ENCODE data around the gene LTBP1. TPM values are rescaled to one million over a fixed set of nuclear protein-coding genes. Genes with fewer than 3 reads are reported as not detected.

Gene LTBP1
- total RNA-seq, 2 experiments from 2014 or later, result 61.1 to 82.6 TPM

DNA sequence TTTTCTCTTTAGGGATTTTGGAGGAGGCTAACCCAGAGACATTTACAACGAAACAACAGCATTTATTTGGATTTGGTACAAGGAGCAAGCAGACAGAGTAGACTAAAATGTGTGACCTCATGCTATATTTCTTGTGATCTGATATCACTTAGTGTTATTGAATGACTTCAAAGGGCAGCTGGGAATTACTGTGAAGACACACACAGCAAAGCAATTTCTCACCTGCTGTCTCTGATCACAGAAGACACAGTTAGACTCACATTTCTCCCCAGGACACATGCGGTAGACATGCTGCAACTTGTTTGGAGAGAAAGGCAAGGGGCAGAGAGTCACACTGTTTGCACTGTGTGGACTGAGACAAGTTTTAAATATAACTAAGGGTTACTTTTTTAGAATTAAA, 67.5 kb downstream of the LTBP1 start:
- Histone ChIP-seq H3K36me3 (ENCODE audit: insufficient read depth, low read length) (peaks cover 26% of the 10 kb centered on the region), H2AFZ (ENCODE audit: low read length) (no peak overlapping the region), H3K9me2 (ENCODE audit: insufficient read depth, low read length) (no peaks in the 10 kb centered on the region), H3K4me2 (ENCODE audit: low read length) (no peak overlapping the region), H3K27ac (ENCODE audit: low read depth, low read length, poor library complexity, severe bottlenecking) (no peak overlapping the region), H4K20me1 (ENCODE audit: insufficient read depth, low read length) (no peaks in the 10 kb centered on the region), H3K4me3 (ENCODE audit: low read depth, low read length, poor library complexity, severe bottlenecking) (no peak overlapping the region), H3K4me1 (ENCODE audit: insufficient read depth, low read length, poor library complexity, severe bottlenecking) (no peaks in the 10 kb centered on the region), H3K9me3 (ENCODE audit: low read length) (no peaks in the 10 kb centered on the region), H3K79me2 (ENCODE audit: insufficient read depth, low read depth, low read length) (peaks cover 19% of the 10 kb centered on the region; the same call in 1 of the 2 replicates)
- BruUV-seq (replicated peaks), result no TSS peak
- ChIA-PET POLR2A (no interaction called here), CTCF (ENCODE audit: unreplicated experiment) (no interaction called here)
- TF ChIP-seq, protein P1, sequence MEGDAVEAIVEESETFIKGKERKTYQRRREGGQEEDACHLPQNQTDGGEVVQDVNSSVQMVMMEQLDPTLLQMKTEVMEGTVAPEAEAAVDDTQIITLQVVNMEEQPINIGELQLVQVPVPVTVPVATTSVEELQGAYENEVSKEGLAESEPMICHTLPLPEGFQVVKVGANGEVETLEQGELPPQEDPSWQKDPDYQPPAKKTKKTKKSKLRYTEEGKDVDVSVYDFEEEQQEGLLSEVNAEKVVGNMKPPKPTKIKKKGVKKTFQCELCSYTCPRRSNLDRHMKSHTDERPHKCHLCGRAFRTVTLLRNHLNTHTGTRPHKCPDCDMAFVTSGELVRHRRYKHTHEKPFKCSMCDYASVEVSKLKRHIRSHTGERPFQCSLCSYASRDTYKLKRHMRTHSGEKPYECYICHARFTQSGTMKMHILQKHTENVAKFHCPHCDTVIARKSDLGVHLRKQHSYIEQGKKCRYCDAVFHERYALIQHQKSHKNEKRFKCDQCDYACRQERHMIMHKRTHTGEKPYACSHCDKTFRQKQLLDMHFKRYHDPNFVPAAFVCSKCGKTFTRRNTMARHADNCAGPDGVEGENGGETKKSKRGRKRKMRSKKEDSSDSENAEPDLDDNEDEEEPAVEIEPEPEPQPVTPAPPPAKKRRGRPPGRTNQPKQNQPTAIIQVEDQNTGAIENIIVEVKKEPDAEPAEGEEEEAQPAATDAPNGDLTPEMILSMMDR (conservative IDR thresholded peaks at IDR 0.05; ENCODE audit: low read length), result no peak
- no peak for TF ChIP-seq EZH2phosphoT487 (IDR thresholded peaks at IDR 0.05; ENCODE audit: borderline replicate concordance, low read depth, low read length)
- intact Hi-C loops (cut with micrococcal nuclease; ENCODE audit: unreplicated experiment), result no loop called here
- no peak for DNase-seq (ENCODE audit: low spot score)

DNA sequence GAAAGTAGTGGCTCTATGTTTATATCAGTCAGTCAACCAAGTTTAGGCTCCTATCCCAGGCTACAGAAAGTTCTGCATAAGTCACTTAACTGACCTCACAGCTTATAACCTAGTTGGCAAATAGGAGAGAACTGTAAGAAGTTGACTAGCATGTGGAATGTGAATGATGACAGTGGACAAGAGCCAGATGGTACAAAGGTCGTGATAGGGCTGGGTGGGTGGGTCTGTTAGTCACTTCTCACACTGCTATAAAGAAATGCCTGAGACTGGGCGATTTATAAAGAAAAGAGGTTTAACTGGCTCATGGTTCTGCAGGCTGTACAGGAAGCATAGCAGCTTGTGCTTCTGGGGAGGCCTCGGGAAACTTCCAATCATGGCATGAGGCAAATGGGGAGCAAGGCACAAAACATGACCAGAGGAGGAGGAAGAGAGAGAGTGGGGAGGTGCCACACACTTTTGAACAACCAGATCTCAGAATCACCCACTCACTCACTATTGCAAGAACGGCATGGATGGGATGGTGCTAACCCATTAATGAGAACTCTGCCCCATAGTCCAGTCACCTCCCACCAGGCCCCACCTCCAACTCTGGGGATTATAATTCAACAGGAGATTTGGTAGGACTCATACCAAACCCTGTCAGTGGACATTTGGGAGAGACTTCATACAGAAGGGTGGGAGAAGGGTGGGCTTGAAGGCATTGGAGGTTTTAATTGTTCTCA, 68.8 kb downstream of the LTBP1 start:
- ChIA-PET CTCF (ENCODE audit: unreplicated experiment) (no interaction called here), POLR2A (interaction anchor here (0.6 kb wide), 1 partner anchor 201 kb away, joined by 4 read pairs; no protein-coding TSS in a partner anchor)
- Histone ChIP-seq H3K79me2 (ENCODE audit: insufficient read depth, low read depth, low read length) (peaks cover 17% of the 10 kb centered on the region; the same call in 1 of the 2 replicates), H3K4me2 (ENCODE audit: low read length) (no peak overlapping the region), H3K4me1 (ENCODE audit: insufficient read depth, low read length, poor library complexity, severe bottlenecking) (no peaks in the 10 kb centered on the region), H2AFZ (ENCODE audit: low read length) (no peak overlapping the region), H4K20me1 (ENCODE audit: insufficient read depth, low read length) (no peaks in the 10 kb centered on the region), H3K9me3 (ENCODE audit: low read length) (no peaks in the 10 kb centered on the region), H3K27ac (ENCODE audit: low read depth, low read length, poor library complexity, severe bottlenecking) (no peak overlapping the region), H3K9me2 (ENCODE audit: insufficient read depth, low read length) (no peaks in the 10 kb centered on the region), H3K36me3 (ENCODE audit: insufficient read depth, low read length) (peaks cover 22% of the 10 kb centered on the region), H3K4me3 (ENCODE audit: low read depth, low read length, poor library complexity, severe bottlenecking) (no peak overlapping the region)
- intact Hi-C loops (cut with micrococcal nuclease; ENCODE audit: unreplicated experiment), result no loop called here
- no peak for DNase-seq (ENCODE audit: low spot score)
- no peak for TF ChIP-seq EZH2phosphoT487 (IDR thresholded peaks at IDR 0.05; ENCODE audit: borderline replicate concordance, low read depth, low read length)
- TF ChIP-seq, protein P1 (conservative IDR thresholded peaks at IDR 0.05; ENCODE audit: low read length), result no peak
- BruUV-seq (replicated peaks), result no TSS peak

DNA sequence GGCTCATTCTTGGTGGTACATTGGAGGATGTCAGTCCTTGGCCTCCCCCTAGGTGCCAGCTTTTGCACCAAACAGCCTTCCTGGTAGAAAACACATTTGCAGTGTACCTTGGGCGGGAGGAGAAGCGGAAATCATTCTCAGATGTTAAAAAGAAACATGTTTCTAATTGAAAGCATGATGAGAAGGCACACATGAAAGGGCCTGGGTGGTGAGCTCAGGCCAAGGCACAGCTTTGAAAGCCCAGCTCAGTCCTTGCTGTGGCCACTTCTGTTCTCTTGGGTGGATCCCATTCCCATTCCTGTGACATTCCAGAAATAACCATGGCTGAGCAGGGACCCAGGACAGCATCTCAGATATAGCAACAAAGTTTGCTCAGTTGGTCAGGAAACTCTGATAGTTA, 71.5 kb downstream of the LTBP1 start:
- Histone ChIP-seq H2AFZ (ENCODE audit: low read length) (no peak overlapping the region), H3K27ac (ENCODE audit: low read depth, low read length, poor library complexity, severe bottlenecking) (no peak overlapping the region), H4K20me1 (ENCODE audit: insufficient read depth, low read length) (no peaks in the 10 kb centered on the region), H3K9me3 (ENCODE audit: low read length) (no peaks in the 10 kb centered on the region), H3K36me3 (ENCODE audit: insufficient read depth, low read length) (peaks cover 40% of the 10 kb centered on the region), H3K9me2 (ENCODE audit: insufficient read depth, low read length) (no peaks in the 10 kb centered on the region), H3K4me3 (ENCODE audit: low read depth, low read length, poor library complexity, severe bottlenecking) (no peak overlapping the region), H3K79me2 (ENCODE audit: insufficient read depth, low read depth, low read length) (peaks cover 10% of the 10 kb centered on the region; the same call in 1 of the 2 replicates), H3K4me1 (ENCODE audit: insufficient read depth, low read length, poor library complexity, severe bottlenecking) (no peaks in the 10 kb centered on the region), H3K4me2 (ENCODE audit: low read length) (no peak overlapping the region)
- CTCF ChIA-PET (ENCODE audit: unreplicated experiment), result interaction anchor here (1.3 kb wide), 1 partner anchor 16 kb away, joined by 3 read pairs; no protein-coding TSS in a partner anchor
- BruUV-seq (replicated peaks), result no TSS peak
- POLR2A ChIA-PET, result interaction anchor here (0.6 to 1.1 kb wide), 4 partner anchors 31 to 337 kb away, joined by 3 to 5 read pairs (median 4); no protein-coding TSS in a partner anchor
- peak; percentile 24 for DNase-seq (ENCODE audit: low spot score)
- TF ChIP-seq, protein P1 (conservative IDR thresholded peaks at IDR 0.05; ENCODE audit: low read length), result no peak; the same call in 1 of the 2 replicates
- TF ChIP-seq EZH2phosphoT487 (IDR thresholded peaks at IDR 0.05; ENCODE audit: borderline replicate concordance, low read depth, low read length), result no peak
- intact Hi-C loops (cut with micrococcal nuclease; ENCODE audit: unreplicated experiment), result no loop called here
